Prostate gland (tissue), 2 donors: ENCODE results near the gene IPP.

ENCODE experiments used
- POLR2A ChIP-seq: fragments of 450-650 bp; IDR thresholded peaks from one replicate; pipeline ENCODE4 v1.6.1; 2016; ENCODE audit warnings: antibody characterized with exemption, mild to moderate bottlenecking
- TF ChIP-seq, protein P1 (sequence below), 4 experiments: fragments of 200-600 bp in 2 of 4; fragments of 450-650 bp in 2 of 4; sonication (generic) in 2 of 4; IDR thresholded peaks; 1 replicate in 3 of 4; 2 replicates in 1 of 4; pipeline ENCODE4 v1.5.1; 2016 to 2019; ENCODE audit warnings: antibody characterized with exemption in 4 of 4, mild to moderate bottlenecking in 2 of 4, moderate library complexity in 2 of 4

DNA sequence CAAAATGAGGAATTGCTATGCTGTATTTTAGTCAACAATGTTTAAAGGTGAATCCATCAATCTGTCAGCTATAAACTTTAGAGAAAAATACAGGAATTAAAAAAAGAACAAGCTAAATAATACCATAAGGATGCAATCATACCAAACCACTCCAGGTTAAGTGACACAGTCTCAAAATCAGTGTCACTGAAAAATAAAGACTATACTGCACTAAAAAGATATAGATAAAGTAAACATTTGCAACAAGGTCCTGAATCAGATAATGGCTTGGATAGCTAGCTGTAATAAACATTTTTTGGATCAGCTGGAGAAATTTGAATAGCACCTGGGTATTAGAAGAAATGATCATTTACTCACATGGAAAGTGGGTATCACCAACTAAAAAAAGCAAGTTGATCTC, 72.0 kb downstream of the IPP start:
- TF ChIP-seq, protein P1, sequence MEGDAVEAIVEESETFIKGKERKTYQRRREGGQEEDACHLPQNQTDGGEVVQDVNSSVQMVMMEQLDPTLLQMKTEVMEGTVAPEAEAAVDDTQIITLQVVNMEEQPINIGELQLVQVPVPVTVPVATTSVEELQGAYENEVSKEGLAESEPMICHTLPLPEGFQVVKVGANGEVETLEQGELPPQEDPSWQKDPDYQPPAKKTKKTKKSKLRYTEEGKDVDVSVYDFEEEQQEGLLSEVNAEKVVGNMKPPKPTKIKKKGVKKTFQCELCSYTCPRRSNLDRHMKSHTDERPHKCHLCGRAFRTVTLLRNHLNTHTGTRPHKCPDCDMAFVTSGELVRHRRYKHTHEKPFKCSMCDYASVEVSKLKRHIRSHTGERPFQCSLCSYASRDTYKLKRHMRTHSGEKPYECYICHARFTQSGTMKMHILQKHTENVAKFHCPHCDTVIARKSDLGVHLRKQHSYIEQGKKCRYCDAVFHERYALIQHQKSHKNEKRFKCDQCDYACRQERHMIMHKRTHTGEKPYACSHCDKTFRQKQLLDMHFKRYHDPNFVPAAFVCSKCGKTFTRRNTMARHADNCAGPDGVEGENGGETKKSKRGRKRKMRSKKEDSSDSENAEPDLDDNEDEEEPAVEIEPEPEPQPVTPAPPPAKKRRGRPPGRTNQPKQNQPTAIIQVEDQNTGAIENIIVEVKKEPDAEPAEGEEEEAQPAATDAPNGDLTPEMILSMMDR (IDR thresholded peaks at IDR 0.05): no peak
- TF ChIP-seq POLR2A: no peak
